HepG2 (cell line): Measurements from ENCODE around the gene ASCL2. TPM values are rescaled to one million over a fixed set of nuclear protein-coding genes. Genes with fewer than 3 reads are reported as not detected.

ENCODE experiments used
- SMAD3 ChIP-seq: sonication (generic); formaldehyde crosslinking; IDR thresholded peaks from 2 replicates; pipeline ENCODE4 v1.4.0; 2020; ENCODE audit warnings: missing genetic modification reagents
- THAP11 ChIP-seq: IDR thresholded peaks from 2 replicates; pipeline ENCODE4 v1.6.1; 2016; ENCODE audit warnings: missing biosample characterization, missing genetic modification reagents
- TOPORS ChIP-seq: sonication (generic); formaldehyde crosslinking; IDR thresholded peaks from 2 replicates; pipeline ENCODE4 v1.8.0; 2023; ENCODE audit warnings: mild to moderate bottlenecking, missing genetic modification reagents
- TP53 ChIP-seq: sonication (generic); formaldehyde crosslinking; conservative IDR thresholded peaks from 2 replicates; pipeline ENCODE4 v1.4.0; 2020; ENCODE audit warnings: missing genetic modification reagents
- TRIM24 ChIP-seq: sonication (generic); formaldehyde crosslinking; IDR thresholded peaks from 2 replicates; pipeline ENCODE4 v1.8.0; 2022; ENCODE audit warnings: mild to moderate bottlenecking, missing genetic modification reagents
- USF2 ChIP-seq, 2 experiments: sonication (generic) in 1 of 2; formaldehyde crosslinking in 1 of 2; IDR thresholded peaks; 2 replicates each; pipeline versions ENCODE4 v1.5.1 to v1.6.1; 2011 to 2020; ENCODE audit warnings: borderline replicate concordance in 1 of 2, low read depth in 1 of 2, low read length in 1 of 2, mild to moderate bottlenecking in 1 of 2, missing genetic modification reagents in 1 of 2, moderate library complexity in 1 of 2
- ZNF143 ChIP-seq: sonication (generic); formaldehyde crosslinking; IDR thresholded peaks from 2 replicates; pipeline ENCODE4 v1.4.0; 2020; ENCODE audit warnings: missing genetic modification reagents
- ZNF678 ChIP-seq: sonication (generic); formaldehyde crosslinking; IDR thresholded peaks from 2 replicates; pipeline ENCODE4 v1.4.0; 2020; ENCODE audit warnings: mild to moderate bottlenecking, missing genetic modification reagents
- polyA plus RNA-seq, 8 experiments: library from polyadenylated mRNA; depleted of rRNA in 3 of 8; stranded (reverse) in 7 of 8; unstranded in 1 of 8; fragments of >200 nt; fragmentation: Illumina TruSeq in 4 of 8; extraction: Trizol in 4 of 8; gene quantifications; 2 replicates each; pipeline versions ENCODE4 v1.2.1 to v1.2.3, GENCODE V29; 2011 to 2016; ENCODE audit warnings: low read depth in 4 of 8, missing spikeins in 1 of 8, mixed read lengths in 1 of 8; ENCODE audit not compliant: insufficient read depth in 1 of 8
- total RNA-seq, 5 experiments: library from RNA; depleted of rRNA; stranded (reverse); fragments of >200 nt; fragmentation: Illumina TruSeq; extraction: Trizol; gene quantifications; 2 replicates each; pipeline ENCODE4 v1.2.3, GENCODE V29; 2016; ENCODE audit warnings: low read depth in 1 of 5
- TF ChIP-seq, protein P1 (sequence below), 2 experiments: fragments of 450-650 bp in 1 of 2; sonication (generic) in 1 of 2; formaldehyde crosslinking in 1 of 2; IDR thresholded peaks; 2 replicates each; pipeline versions ENCODE4 v1.6.1 to v1.8.0; 2016 to 2022; ENCODE audit warnings: antibody characterized with exemption in 1 of 2, mild to moderate bottlenecking in 1 of 2, missing genetic modification reagents in 1 of 2
- TF ChIP-seq, protein P2 (sequence below): sonication (generic); formaldehyde crosslinking; IDR thresholded peaks from 2 replicates; pipeline ENCODE4 v1.9.0; 2022; ENCODE audit warnings: low read depth, missing genetic modification reagents

ASCL2 gene
- total and polyA plus RNA-seq, 2 of the 13 experiments (the other 11 are each of a cell fraction or from before 2014, with no cell fraction given), result 0.07 TPM; not detected in 1

- no peak for TF ChIP-seq USF2 (IDR thresholded peaks at IDR 0.05; ENCODE audit: low read depth, low read length)
- no peak for TF ChIP-seq USF2 (CRISPR knock-in tag; IDR thresholded peaks at IDR 0.05; ENCODE audit: borderline replicate concordance)
- peak; percentile 79; the same call in 1 of the 2 replicates for TF ChIP-seq SMAD3
- TF ChIP-seq TRIM24, result no peak
- no peak for TF ChIP-seq ZNF678
- no peak for TF ChIP-seq ZNF143 (CRISPR knock-in tag)
- 0 out of 2 replicates have a peak, but pooled peaks have one; percentile 44 for TF ChIP-seq TP53 (CRISPR knock-in tag)
- no peak for TF ChIP-seq TOPORS (CRISPR knock-in tag)
- TF ChIP-seq, protein P1, sequence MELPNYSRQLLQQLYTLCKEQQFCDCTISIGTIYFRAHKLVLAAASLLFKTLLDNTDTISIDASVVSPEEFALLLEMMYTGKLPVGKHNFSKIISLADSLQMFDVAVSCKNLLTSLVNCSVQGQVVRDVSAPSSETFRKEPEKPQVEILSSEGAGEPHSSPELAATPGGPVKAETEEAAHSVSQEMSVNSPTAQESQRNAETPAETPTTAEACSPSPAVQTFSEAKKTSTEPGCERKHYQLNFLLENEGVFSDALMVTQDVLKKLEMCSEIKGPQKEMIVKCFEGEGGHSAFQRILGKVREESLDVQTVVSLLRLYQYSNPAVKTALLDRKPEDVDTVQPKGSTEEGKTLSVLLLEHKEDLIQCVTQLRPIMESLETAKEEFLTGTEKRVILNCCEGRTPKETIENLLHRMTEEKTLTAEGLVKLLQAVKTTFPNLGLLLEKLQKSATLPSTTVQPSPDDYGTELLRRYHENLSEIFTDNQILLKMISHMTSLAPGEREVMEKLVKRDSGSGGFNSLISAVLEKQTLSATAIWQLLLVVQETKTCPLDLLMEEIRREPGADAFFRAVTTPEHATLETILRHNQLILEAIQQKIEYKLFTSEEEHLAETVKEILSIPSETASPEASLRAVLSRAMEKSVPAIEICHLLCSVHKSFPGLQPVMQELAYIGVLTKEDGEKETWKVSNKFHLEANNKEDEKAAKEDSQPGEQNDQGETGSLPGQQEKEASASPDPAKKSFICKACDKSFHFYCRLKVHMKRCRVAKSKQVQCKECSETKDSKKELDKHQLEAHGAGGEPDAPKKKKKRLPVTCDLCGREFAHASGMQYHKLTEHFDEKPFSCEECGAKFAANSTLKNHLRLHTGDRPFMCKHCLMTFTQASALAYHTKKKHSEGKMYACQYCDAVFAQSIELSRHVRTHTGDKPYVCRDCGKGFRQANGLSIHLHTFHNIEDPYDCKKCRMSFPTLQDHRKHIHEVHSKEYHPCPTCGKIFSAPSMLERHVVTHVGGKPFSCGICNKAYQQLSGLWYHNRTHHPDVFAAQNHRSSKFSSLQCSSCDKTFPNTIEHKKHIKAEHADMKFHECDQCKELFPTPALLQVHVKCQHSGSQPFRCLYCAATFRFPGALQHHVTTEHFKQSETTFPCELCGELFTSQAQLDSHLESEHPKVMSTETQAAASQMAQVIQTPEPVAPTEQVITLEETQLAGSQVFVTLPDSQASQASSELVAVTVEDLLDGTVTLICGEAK (IDR thresholded peaks at IDR 0.05), result no peak
- TF ChIP-seq, protein P1 (CRISPR knock-in tag; IDR thresholded peaks at IDR 0.05), result no peak; the same call in 1 of the 2 replicates
- TF ChIP-seq, protein P2, sequence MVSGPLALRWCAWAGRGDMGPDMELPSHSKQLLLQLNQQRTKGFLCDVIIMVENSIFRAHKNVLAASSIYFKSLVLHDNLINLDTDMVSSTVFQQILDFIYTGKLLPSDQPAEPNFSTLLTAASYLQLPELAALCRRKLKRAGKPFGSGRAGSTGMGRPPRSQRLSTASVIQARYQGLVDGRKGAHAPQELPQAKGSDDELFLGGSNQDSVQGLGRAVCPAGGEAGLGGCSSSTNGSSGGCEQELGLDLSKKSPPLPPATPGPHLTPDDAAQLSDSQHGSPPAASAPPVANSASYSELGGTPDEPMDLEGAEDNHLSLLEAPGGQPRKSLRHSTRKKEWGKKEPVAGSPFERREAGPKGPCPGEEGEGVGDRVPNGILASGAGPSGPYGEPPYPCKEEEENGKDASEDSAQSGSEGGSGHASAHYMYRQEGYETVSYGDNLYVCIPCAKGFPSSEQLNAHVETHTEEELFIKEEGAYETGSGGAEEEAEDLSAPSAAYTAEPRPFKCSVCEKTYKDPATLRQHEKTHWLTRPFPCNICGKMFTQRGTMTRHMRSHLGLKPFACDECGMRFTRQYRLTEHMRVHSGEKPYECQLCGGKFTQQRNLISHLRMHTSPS, result no peak
- TF ChIP-seq THAP11 (CRISPR knock-in tag), result peak; percentile 50
Observed at GRCh38 chr11:2268729-2269600, 1.4 kb downstream of the ASCL2 start (continued).
